Measurements from ENCODE around the gene TMPO.

DNA sequence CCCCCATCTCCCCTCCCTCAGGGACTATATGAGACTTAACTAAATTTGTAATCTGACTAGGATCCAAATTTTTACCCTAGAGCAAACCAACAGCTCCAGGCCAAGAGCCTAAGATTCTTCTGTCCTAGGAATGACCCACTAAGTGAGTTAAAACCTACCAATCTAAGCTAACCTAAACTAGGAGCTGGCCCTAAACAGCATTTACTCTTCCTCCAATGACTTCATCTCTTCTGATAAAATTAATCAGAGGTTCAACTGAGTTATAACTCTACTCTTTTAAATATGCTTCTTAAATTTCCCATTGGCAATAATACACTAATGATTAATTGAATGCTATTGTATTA is 39.9 kb upstream of the TMPO start:
- TF ChIP-seq, protein P1, sequence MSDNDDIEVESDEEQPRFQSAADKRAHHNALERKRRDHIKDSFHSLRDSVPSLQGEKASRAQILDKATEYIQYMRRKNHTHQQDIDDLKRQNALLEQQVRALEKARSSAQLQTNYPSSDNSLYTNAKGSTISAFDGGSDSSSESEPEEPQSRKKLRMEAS (IDR thresholded peaks at IDR 0.05) = no peak
- TF ChIP-seq, protein P2, sequence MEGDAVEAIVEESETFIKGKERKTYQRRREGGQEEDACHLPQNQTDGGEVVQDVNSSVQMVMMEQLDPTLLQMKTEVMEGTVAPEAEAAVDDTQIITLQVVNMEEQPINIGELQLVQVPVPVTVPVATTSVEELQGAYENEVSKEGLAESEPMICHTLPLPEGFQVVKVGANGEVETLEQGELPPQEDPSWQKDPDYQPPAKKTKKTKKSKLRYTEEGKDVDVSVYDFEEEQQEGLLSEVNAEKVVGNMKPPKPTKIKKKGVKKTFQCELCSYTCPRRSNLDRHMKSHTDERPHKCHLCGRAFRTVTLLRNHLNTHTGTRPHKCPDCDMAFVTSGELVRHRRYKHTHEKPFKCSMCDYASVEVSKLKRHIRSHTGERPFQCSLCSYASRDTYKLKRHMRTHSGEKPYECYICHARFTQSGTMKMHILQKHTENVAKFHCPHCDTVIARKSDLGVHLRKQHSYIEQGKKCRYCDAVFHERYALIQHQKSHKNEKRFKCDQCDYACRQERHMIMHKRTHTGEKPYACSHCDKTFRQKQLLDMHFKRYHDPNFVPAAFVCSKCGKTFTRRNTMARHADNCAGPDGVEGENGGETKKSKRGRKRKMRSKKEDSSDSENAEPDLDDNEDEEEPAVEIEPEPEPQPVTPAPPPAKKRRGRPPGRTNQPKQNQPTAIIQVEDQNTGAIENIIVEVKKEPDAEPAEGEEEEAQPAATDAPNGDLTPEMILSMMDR (IDR thresholded peaks at IDR 0.05; ENCODE audit: low read depth, low read length, missing input control) = no peak
- TF ChIP-seq SP1 (IDR thresholded peaks at IDR 0.05) (no peak), RAD21 (IDR thresholded peaks at IDR 0.05) (no peak)
- TF ChIP-seq, protein P3, sequence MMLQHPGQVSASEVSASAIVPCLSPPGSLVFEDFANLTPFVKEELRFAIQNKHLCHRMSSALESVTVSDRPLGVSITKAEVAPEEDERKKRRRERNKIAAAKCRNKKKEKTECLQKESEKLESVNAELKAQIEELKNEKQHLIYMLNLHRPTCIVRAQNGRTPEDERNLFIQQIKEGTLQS (IDR thresholded peaks at IDR 0.05) = no peak
- TF ChIP-seq, protein P4, sequence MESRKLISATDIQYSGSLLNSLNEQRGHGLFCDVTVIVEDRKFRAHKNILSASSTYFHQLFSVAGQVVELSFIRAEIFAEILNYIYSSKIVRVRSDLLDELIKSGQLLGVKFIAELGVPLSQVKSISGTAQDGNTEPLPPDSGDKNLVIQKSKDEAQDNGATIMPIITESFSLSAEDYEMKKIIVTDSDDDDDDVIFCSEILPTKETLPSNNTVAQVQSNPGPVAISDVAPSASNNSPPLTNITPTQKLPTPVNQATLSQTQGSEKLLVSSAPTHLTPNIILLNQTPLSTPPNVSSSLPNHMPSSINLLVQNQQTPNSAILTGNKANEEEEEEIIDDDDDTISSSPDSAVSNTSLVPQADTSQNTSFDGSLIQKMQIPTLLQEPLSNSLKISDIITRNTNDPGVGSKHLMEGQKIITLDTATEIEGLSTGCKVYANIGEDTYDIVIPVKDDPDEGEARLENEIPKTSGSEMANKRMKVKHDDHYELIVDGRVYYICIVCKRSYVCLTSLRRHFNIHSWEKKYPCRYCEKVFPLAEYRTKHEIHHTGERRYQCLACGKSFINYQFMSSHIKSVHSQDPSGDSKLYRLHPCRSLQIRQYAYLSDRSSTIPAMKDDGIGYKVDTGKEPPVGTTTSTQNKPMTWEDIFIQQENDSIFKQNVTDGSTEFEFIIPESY (IDR thresholded peaks at IDR 0.05) = no peak
- TF ChIP-seq, protein P5, sequence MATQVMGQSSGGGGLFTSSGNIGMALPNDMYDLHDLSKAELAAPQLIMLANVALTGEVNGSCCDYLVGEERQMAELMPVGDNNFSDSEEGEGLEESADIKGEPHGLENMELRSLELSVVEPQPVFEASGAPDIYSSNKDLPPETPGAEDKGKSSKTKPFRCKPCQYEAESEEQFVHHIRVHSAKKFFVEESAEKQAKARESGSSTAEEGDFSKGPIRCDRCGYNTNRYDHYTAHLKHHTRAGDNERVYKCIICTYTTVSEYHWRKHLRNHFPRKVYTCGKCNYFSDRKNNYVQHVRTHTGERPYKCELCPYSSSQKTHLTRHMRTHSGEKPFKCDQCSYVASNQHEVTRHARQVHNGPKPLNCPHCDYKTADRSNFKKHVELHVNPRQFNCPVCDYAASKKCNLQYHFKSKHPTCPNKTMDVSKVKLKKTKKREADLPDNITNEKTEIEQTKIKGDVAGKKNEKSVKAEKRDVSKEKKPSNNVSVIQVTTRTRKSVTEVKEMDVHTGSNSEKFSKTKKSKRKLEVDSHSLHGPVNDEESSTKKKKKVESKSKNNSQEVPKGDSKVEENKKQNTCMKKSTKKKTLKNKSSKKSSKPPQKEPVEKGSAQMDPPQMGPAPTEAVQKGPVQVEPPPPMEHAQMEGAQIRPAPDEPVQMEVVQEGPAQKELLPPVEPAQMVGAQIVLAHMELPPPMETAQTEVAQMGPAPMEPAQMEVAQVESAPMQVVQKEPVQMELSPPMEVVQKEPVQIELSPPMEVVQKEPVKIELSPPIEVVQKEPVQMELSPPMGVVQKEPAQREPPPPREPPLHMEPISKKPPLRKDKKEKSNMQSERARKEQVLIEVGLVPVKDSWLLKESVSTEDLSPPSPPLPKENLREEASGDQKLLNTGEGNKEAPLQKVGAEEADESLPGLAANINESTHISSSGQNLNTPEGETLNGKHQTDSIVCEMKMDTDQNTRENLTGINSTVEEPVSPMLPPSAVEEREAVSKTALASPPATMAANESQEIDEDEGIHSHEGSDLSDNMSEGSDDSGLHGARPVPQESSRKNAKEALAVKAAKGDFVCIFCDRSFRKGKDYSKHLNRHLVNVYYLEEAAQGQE (IDR thresholded peaks at IDR 0.05) = no peak
